GM12873 (cell line): Measurements from ENCODE around the gene ITSN1.

Experiments
- TF ChIP-seq, protein P1 (sequence below): IDR thresholded peaks from 2 replicates; pipeline ENCODE4 v1.5.1; 2012; ENCODE audit warnings: low read depth, mild to moderate bottlenecking, moderate library complexity, low read length, control low read depth; ENCODE audit not compliant: insufficient read depth; ENCODE audit errors: missing control alignments

The ITSN1 gene

GRCh38 chr21:33673473-33673872 is 31.2 kb downstream of the ITSN1 start:
- TF ChIP-seq, protein P1, sequence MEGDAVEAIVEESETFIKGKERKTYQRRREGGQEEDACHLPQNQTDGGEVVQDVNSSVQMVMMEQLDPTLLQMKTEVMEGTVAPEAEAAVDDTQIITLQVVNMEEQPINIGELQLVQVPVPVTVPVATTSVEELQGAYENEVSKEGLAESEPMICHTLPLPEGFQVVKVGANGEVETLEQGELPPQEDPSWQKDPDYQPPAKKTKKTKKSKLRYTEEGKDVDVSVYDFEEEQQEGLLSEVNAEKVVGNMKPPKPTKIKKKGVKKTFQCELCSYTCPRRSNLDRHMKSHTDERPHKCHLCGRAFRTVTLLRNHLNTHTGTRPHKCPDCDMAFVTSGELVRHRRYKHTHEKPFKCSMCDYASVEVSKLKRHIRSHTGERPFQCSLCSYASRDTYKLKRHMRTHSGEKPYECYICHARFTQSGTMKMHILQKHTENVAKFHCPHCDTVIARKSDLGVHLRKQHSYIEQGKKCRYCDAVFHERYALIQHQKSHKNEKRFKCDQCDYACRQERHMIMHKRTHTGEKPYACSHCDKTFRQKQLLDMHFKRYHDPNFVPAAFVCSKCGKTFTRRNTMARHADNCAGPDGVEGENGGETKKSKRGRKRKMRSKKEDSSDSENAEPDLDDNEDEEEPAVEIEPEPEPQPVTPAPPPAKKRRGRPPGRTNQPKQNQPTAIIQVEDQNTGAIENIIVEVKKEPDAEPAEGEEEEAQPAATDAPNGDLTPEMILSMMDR: no peak

- TF ChIP-seq, protein P1: no peak
These were observed 31.9 kb downstream of the ITSN1 start for GRCh38 chr21:33674226-33674625.

GRCh38 chr21:33677450-33677849 is 35.1 kb downstream of the ITSN1 start:
- TF ChIP-seq, protein P1: no peak

DNA sequence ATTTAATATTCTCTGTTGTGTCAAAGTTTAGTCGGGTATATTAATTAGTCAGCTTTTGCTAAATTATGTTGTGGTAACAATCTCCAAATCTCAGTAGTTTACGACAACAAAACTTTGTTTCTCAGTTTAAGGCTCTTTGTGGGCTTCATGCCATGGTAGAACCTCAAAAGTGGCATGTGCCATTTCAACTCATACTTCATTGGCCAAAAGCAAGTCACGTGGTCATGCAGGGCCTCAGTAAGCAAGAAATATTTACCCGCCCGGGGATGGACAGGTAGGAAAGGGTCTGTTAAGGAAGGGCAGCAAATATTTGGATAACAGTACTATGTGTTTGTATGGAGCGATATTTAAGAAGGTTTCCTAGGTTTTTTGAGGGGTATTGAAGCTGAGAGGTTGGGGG is 38.6 kb downstream of the ITSN1 start:
- TF ChIP-seq, protein P1: no peak

GRCh38 chr21:33682992-33683627 is 40.8 kb downstream of the ITSN1 start:
- TF ChIP-seq, protein P1: no peak

GRCh38 chr21:33684068-33684467 is 41.8 kb downstream of the ITSN1 start:
- TF ChIP-seq, protein P1: no peak

GRCh38 chr21:33684923-33685560 is 42.7 kb downstream of the ITSN1 start:
- TF ChIP-seq, protein P1: no peak
